ENCODE measurements around the gene ACSS2.

The ACSS2 gene

GRCh38 chr20:34907616-34908469 is 31.4 kb downstream of the ACSS2 start:
- ATAC-seq = peak; percentile 97
- no peak for TF ChIP-seq ZNF8 (CRISPR knock-in tag; IDR thresholded peaks at IDR 0.05)
- TF ChIP-seq CREB5 (CRISPR knock-in tag; IDR thresholded peaks at IDR 0.05; ENCODE audit: low read depth) = no peak
- peak; percentile 46; the same call in 1 of the 2 replicates for TF ChIP-seq ISL1 (CRISPR knock-in tag; IDR thresholded peaks at IDR 0.05)
- no peak for TF ChIP-seq CSRNP3 (CRISPR knock-in tag; IDR thresholded peaks at IDR 0.05)
- no peak for TF ChIP-seq ARNTL (CRISPR knock-in tag; IDR thresholded peaks at IDR 0.05; ENCODE audit: borderline replicate concordance, low read depth)
- TF ChIP-seq PPARA (CRISPR knock-in tag; IDR thresholded peaks at IDR 0.05; ENCODE audit: borderline replicate concordance) = no peak
- no peak for TF ChIP-seq PATZ1 (CRISPR knock-in tag; IDR thresholded peaks at IDR 0.05; ENCODE audit: borderline replicate concordance)
- TF ChIP-seq TOX (CRISPR knock-in tag; IDR thresholded peaks at IDR 0.05; ENCODE audit: borderline replicate concordance) = no peak
- TF ChIP-seq BACH2 (CRISPR knock-in tag; IDR thresholded peaks at IDR 0.05; ENCODE audit: borderline replicate concordance) = no peak
- no peak for TF ChIP-seq ZNF565 (CRISPR knock-in tag; conservative IDR thresholded peaks at IDR 0.05; ENCODE audit: low read depth)
- no peak for TF ChIP-seq SNAI2 (CRISPR knock-in tag; IDR thresholded peaks at IDR 0.05)
- no peak for TF ChIP-seq OSR1 (CRISPR knock-in tag; IDR thresholded peaks at IDR 0.05)
- 0 out of 2 replicates have a peak, but pooled peaks have one; percentile 51 for TF ChIP-seq ZFP3 (CRISPR knock-in tag; IDR thresholded peaks at IDR 0.05)
- TF ChIP-seq GLIS3 (CRISPR knock-in tag; IDR thresholded peaks at IDR 0.05) = no peak
- no peak for TF ChIP-seq CSDC2 (CRISPR knock-in tag; IDR thresholded peaks at IDR 0.05)
- TF ChIP-seq ZNF70 (CRISPR knock-in tag; IDR thresholded peaks at IDR 0.05) = no peak

- ATAC-seq = no peak
Measured at GRCh38 chr20:34915131-34915530, 38.7 kb downstream of the ACSS2 start.

More at GRCh38 chr20:34915131-34915530, 38.7 kb downstream of the ACSS2 start:
- TF ChIP-seq CSDC2 (CRISPR knock-in tag; IDR thresholded peaks at IDR 0.05) (no peak), BACH2 (CRISPR knock-in tag; IDR thresholded peaks at IDR 0.05; ENCODE audit: borderline replicate concordance) (no peak), ARNTL (CRISPR knock-in tag; IDR thresholded peaks at IDR 0.05; ENCODE audit: borderline replicate concordance, low read depth) (no peak), TSHZ2 (CRISPR knock-in tag; IDR thresholded peaks at IDR 0.05) (no peak), GLIS3 (CRISPR knock-in tag; IDR thresholded peaks at IDR 0.05) (no peak), ZFP3 (CRISPR knock-in tag; IDR thresholded peaks at IDR 0.05) (no peak), ISL1 (CRISPR knock-in tag; IDR thresholded peaks at IDR 0.05) (no peak), RARB (CRISPR knock-in tag; IDR thresholded peaks at IDR 0.05) (no peak), TOX (CRISPR knock-in tag; IDR thresholded peaks at IDR 0.05; ENCODE audit: borderline replicate concordance) (no peak)

Data from SK-N-SH treated with all-trans-retinoic acid at 6 μM for 48 hours (cell line).